Measurements from ENCODE around the gene MAP7D1.

The MAP7D1 gene

DNA sequence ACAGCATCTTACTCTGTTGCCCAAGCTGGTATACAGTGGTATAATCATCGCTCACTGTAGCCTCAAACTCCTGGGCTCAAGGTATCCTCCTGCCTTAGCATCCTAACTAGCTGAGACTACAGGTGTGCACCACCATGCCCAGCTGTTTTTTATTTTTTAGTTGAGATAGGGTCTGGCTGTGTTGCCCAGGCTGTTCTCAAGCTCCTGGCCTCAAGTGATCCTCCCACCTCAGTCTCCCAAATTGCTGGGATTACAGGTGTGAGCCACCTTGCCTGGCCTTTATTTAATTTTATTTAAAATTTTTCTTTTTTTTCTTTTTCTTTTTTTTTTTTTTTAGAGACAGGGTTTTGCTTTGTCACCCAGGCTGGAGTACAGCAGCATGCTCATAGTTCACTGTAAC lies 9.2 kb downstream of the MAP7D1 start:
- in situ Hi-C loops (cut with HindIII; ENCODE audit: low sequenced_read_pairs): no loop called here

GRCh38 chr1:36166136-36166535 lies 10.2 kb downstream of the MAP7D1 start:
- in situ Hi-C loops (cut with HindIII; ENCODE audit: low sequenced_read_pairs): no loop called here

GRCh38 chr1:36166938-36167905 lies 11.3 kb downstream of the MAP7D1 start:
- in situ Hi-C loops (cut with HindIII; ENCODE audit: low sequenced_read_pairs): no loop called here

- in situ Hi-C loops (cut with HindIII; ENCODE audit: low sequenced_read_pairs): no loop called here
Observed at GRCh38 chr1:36168514-36168913, 12.6 kb downstream of the MAP7D1 start.

DNA sequence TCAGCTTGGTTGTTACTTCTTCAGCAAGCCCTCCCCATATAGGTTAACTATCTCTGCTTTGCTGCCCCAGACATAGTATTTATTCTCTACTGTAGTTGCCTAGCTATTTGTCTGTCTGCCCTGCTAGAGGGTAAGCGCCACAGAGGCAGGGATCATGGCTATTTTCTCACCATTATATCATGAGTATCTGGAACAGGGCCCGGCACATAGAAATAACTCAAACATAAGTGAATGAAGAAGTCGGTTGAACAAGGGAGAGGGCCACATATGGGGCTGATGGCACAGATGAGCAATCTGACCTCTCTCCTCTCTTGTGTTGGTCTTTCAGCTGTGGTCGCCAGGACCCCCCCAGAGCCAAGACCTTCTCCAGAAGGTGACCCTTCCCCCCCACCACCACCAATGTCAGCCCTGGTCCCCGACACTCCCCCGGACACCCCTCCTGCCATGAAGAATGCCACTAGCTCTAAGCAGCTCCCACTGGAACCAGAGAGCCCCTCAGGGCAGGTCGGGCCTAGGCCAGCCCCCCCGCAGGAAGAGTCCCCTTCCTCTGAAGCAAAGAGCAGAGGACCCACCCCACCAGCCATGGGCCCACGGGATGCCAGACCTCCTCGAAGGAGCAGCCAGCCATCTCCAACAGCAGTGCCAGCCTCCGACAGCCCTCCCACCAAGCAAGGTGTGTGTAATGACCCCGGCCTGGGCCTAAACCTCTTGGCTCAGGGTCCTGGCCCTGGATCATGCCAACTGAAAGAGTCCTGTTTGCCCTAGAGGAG lies 14.9 kb downstream of the MAP7D1 start:
- in situ Hi-C loops (cut with HindIII; ENCODE audit: low sequenced_read_pairs): no loop called here

GRCh38 chr1:36172017-36172747 lies 16.2 kb downstream of the MAP7D1 start:
- in situ Hi-C loops (cut with HindIII; ENCODE audit: low sequenced_read_pairs): no loop called here

GRCh38 chr1:36172983-36173382 lies 17.0 kb downstream of the MAP7D1 start:
- in situ Hi-C loops (cut with HindIII; ENCODE audit: low sequenced_read_pairs): no loop called here

GRCh38 chr1:36174713-36175112 lies 18.8 kb downstream of the MAP7D1 start:
- in situ Hi-C loops (cut with HindIII; ENCODE audit: low sequenced_read_pairs): loop anchor here (5.0 kb wide), 2 partner anchors 37 to 43 kb away; no protein-coding TSS in a partner anchor

GRCh38 chr1:36175137-36176095 lies 19.5 kb downstream of the MAP7D1 start:
- in situ Hi-C loops (cut with HindIII; ENCODE audit: low sequenced_read_pairs): loop anchor here (5.0 kb wide), 2 partner anchors 38 to 42 kb away; no protein-coding TSS in a partner anchor

- in situ Hi-C loops (cut with HindIII; ENCODE audit: low sequenced_read_pairs): loop anchor here (5.0 kb wide), 2 partner anchors 39 to 41 kb away; no protein-coding TSS in a partner anchor
Observed at GRCh38 chr1:36176106-36176949, 20.4 kb downstream of the MAP7D1 start.

DNA sequence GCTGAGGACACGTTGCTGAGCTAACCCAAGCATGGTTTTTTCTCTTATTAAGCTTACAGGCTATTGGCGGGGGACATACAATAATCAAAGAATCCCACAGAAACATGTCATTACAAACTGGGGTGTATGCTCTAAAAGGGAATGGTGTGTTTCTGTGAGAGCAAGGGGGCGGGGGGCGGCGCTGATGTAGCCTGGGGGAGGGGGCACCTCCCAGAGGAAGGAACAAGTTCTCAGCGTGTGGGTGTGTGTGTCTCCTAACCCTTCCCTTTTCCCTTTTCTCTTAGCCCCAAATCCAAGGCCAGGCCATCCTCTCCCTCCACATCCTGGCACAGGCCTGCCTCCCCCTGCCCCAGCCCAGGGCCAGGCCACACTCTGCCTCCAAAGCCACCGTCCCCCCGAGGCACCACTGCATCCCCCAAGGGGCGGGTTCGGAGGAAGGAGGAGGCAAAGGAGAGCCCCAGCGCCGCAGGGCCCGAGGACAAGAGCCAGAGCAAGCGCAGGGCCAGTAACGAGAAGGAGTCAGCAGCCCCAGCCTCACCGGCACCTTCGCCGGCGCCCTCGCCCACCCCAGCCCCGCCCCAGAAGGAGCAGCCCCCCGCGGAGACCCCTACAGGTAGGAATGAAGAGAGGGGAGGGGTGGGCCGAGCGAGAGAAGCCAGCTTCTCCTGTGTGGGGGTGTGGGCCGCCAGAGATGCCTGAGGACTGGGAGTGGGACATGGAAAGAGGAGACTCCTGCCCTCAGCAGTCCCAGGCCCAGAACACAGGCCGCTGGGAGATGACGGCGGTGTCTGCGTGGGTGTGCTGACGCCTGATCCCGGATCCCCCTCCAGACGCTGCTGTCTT lies 21.9 kb downstream of the MAP7D1 start:
- in situ Hi-C loops (cut with HindIII; ENCODE audit: low sequenced_read_pairs): loop anchor here (5.0 kb wide), 2 partner anchors 39 to 41 kb away; no protein-coding TSS in a partner anchor

GRCh38 chr1:36178471-36179219 lies 22.7 kb downstream of the MAP7D1 start:
- in situ Hi-C loops (cut with HindIII; ENCODE audit: low sequenced_read_pairs): loop anchor here (5.0 kb wide), 2 partner anchors 39 to 41 kb away; no protein-coding TSS in a partner anchor

GRCh38 chr1:36179220-36179600 lies 23.2 kb downstream of the MAP7D1 start:
- in situ Hi-C loops (cut with HindIII; ENCODE audit: low sequenced_read_pairs): loop anchor here (5.0 kb wide), 2 partner anchors 38 to 42 kb away; no protein-coding TSS in a partner anchor

- in situ Hi-C loops (cut with HindIII; ENCODE audit: low sequenced_read_pairs): no loop called here
Observed at GRCh38 chr1:36182734-36183133, 26.8 kb downstream of the MAP7D1 start.

- in situ Hi-C loops (cut with HindIII; ENCODE audit: low sequenced_read_pairs): no loop called here
Observed at GRCh38 chr1:36183309-36183856, 27.4 kb downstream of the MAP7D1 start.

GRCh38 chr1:36187800-36188593 lies 32.0 kb downstream of the MAP7D1 start:
- in situ Hi-C loops (cut with HindIII; ENCODE audit: low sequenced_read_pairs): no loop called here

Data from endothelial cell of hepatic sinusoid (primary cell).